ENCODE results near the gene SMG1.
"Not testable (repeated sequence)": the region's sequence is repeated elsewhere in the genome, so short reads cannot be mapped to it uniquely, and the experiment has no call there.

Gene SMG1

GRCh38 chr16:18796377-18796776, 129.8 kb downstream of the SMG1 start:
- DNase-seq, result no peak

- no peak for DNase-seq
Observed at GRCh38 chr16:18792836-18793433, 133.3 kb downstream of the SMG1 start.

- peak; percentile 98 for DNase-seq
Observed at GRCh38 chr16:18789850-18790706, 136.1 kb downstream of the SMG1 start, which contains the start of gene RPS15A. Gene RPS15A (minus strand): TSS chr16:18790334. CDS start chr16:18789113, 1,221 bp downstream.

- no peak for DNase-seq
Observed at GRCh38 chr16:18789515-18789849, 136.7 kb downstream of the SMG1 start.

- DNase-seq, result no peak
Observed at GRCh38 chr16:18788828-18789514, 137.2 kb downstream of the SMG1 start.

GRCh38 chr16:18784917-18785623, 141.1 kb downstream of the SMG1 start:
- DNase-seq, result no peak

- DNase-seq, result no peak
Observed at GRCh38 chr16:18783430-18784341, 142.5 kb downstream of the SMG1 start.

GRCh38 chr16:18782697-18783429, 143.3 kb downstream of the SMG1 start:
- no peak for DNase-seq

GRCh38 chr16:18781232-18781631, 145.0 kb downstream of the SMG1 start:
- DNase-seq, result not testable (repeated sequence)

GRCh38 chr16:18780460-18781026, 145.7 kb downstream of the SMG1 start:
- DNase-seq, result not testable (repeated sequence)

- not testable (repeated sequence) for DNase-seq
Observed at GRCh38 chr16:18777664-18778063, 148.5 kb downstream of the SMG1 start.

GRCh38 chr16:18776334-18776733, 149.9 kb downstream of the SMG1 start:
- not testable (repeated sequence) for DNase-seq

GRCh38 chr16:18774651-18775050, 151.6 kb downstream of the SMG1 start:
- not testable (repeated sequence) for DNase-seq

GRCh38 chr16:18772171-18772570, 154.0 kb downstream of the SMG1 start:
- not testable (repeated sequence) for DNase-seq

- not testable (repeated sequence) for DNase-seq
Observed at GRCh38 chr16:18770336-18770962, 155.8 kb downstream of the SMG1 start.

- not testable (repeated sequence) for DNase-seq
Observed at GRCh38 chr16:18767217-18767616, 159.0 kb downstream of the SMG1 start.

- DNase-seq, result not testable (repeated sequence)
Observed at GRCh38 chr16:18762713-18763112, 163.5 kb downstream of the SMG1 start.

GRCh38 chr16:18759598-18760520, 166.3 kb downstream of the SMG1 start:
- not testable (repeated sequence) for DNase-seq

Measured in EL (cell line).